ENCODE results near the gene RNF213.

DNA sequence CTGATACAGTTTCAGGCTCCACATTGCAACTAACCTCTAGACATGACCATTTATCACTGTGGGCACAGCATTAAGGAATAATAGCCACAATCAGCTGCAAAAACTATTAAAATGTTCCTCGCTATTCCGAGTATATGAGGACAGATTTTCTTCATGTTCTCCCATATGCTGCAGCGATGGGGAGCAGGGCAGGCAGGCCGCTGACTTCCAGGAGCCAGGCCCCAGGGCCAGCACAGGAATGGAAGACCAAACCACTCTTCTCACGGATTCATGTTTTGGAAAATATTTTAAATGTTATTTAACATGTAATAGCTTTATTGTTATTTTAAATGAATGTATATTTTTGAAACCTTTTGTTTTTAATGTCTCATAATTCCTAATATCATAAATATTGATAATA is 110.5 kb downstream of the RNF213 start:
- TF ChIP-seq, protein P1, sequence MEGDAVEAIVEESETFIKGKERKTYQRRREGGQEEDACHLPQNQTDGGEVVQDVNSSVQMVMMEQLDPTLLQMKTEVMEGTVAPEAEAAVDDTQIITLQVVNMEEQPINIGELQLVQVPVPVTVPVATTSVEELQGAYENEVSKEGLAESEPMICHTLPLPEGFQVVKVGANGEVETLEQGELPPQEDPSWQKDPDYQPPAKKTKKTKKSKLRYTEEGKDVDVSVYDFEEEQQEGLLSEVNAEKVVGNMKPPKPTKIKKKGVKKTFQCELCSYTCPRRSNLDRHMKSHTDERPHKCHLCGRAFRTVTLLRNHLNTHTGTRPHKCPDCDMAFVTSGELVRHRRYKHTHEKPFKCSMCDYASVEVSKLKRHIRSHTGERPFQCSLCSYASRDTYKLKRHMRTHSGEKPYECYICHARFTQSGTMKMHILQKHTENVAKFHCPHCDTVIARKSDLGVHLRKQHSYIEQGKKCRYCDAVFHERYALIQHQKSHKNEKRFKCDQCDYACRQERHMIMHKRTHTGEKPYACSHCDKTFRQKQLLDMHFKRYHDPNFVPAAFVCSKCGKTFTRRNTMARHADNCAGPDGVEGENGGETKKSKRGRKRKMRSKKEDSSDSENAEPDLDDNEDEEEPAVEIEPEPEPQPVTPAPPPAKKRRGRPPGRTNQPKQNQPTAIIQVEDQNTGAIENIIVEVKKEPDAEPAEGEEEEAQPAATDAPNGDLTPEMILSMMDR (IDR thresholded peaks at IDR 0.05): no peak
- TF ChIP-seq POLR2A (IDR thresholded peaks at IDR 0.05): no peak

All from adrenal gland (tissue), 5 donors.